ENCODE data around the gene NMRAL1. TPM values are rescaled to one million over a fixed set of nuclear protein-coding genes. Genes with fewer than 3 reads are reported as not detected.

NMRAL1 gene
- total and polyA plus RNA-seq, 2 donors (not counting 1 experiment from before 2014, with no cell fraction given): 48.6 to 68.8 TPM

DNA sequence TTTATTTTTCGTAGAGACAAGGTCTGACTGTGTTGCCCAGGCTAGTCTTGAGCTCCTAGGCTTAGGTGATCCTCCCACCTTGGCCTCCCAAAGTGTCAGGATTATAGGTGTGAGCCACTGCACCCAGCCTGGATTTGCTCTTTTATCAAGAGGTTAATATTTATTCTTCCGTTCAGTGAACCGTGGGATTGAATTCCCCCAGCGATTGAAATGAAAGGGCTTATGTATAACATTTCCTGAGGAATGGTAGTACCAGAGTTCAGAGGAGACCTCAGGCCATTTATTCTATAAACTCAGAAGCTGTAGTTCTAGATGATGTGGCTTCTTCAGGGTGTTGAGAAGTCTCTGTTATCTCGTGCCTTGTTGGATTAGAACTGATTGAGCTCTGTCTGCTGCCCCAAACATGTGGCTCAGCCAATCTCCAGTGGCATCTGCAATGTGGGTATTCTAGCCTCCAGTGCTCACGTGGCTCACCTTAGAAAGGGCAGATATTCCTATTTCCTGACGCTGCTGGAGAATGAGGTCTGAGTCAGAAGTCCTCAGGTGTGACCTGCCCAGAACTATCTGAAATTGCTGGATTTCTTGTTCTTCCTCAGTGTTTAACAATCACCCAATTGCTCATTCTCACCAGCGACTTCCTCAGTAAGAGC, 24.2 kb upstream of the NMRAL1 start:
- intact Hi-C loops (cut with micrococcal nuclease): no loop called here
- Mint-ChIP-seq H3K4me1 (peaks cover 24% of the 10 kb centered on the region), H3K27ac (no peak overlapping the region), H3K27me3 (no peaks in the 10 kb centered on the region), H3K4me3 (no peak overlapping the region), H3K9me3 (ENCODE audit: insufficient read depth) (no peaks in the 10 kb centered on the region)
- ChIA-PET CTCF (interaction anchor here (0.6 to 1.6 kb wide), 4 partner anchors 9 to 50 kb away, joined by 3 to 6 read pairs (median 4); no protein-coding TSS in a partner anchor), POLR2A (interaction anchor here (0.7 kb wide), 1 partner anchor 18 kb away, joined by 3 read pairs; no protein-coding TSS in a partner anchor)
- H2AFZ ChIP-seq (ENCODE audit: insufficient read depth, low read depth, low read length, poor library complexity, severe bottlenecking): no peak overlapping the region
- peaks cover 85% of the 10 kb centered on the region for H3K79me2 ChIP-seq (ENCODE audit: control insufficient read depth, insufficient read depth, low read length)
- WGBS (ENCODE audit: insufficient coverage): 90% methylated on average over 3 of the region's 8 CpGs
- no peak overlapping the region for H3K9ac ChIP-seq (ENCODE audit: low read length)
- H3K4me2 ChIP-seq (replicated peaks; ENCODE audit: low read depth, low read length, poor library complexity, severe bottlenecking): no peak overlapping the region
- peaks cover 1 to 19% of the 10 kb centered on the region in 2 experiments for H3K36me3 ChIP-seq (replicated peaks in 1 of 2; ENCODE audit: control extremely low read depth in 1 of 2, control insufficient read depth in 1 of 2, extremely low read depth in 1 of 2, insufficient read depth in 2 of 2, low read length in 1 of 2)
- no peaks in the 10 kb centered on the region for H3K9me3 ChIP-seq (ENCODE audit: control extremely low read depth in 1 of 3, control insufficient read depth in 2 of 3, insufficient read depth in 1 of 3, low read length in 2 of 3)
- TF ChIP-seq, protein P1, sequence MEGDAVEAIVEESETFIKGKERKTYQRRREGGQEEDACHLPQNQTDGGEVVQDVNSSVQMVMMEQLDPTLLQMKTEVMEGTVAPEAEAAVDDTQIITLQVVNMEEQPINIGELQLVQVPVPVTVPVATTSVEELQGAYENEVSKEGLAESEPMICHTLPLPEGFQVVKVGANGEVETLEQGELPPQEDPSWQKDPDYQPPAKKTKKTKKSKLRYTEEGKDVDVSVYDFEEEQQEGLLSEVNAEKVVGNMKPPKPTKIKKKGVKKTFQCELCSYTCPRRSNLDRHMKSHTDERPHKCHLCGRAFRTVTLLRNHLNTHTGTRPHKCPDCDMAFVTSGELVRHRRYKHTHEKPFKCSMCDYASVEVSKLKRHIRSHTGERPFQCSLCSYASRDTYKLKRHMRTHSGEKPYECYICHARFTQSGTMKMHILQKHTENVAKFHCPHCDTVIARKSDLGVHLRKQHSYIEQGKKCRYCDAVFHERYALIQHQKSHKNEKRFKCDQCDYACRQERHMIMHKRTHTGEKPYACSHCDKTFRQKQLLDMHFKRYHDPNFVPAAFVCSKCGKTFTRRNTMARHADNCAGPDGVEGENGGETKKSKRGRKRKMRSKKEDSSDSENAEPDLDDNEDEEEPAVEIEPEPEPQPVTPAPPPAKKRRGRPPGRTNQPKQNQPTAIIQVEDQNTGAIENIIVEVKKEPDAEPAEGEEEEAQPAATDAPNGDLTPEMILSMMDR (IDR thresholded peaks at IDR 0.05): no peak
- TF ChIP-seq EZH2 (IDR thresholded peaks at IDR 0.05; ENCODE audit: borderline replicate concordance, insufficient read depth, low read depth, low read length, poor library complexity, severe bottlenecking): no peak
- peaks cover 7 to 13% of the 10 kb centered on the region in 2 donors for H3K4me1 ChIP-seq (ENCODE audit: control insufficient read depth in 2 of 2, insufficient read depth in 2 of 2, low read length in 2 of 2)
- no peaks in the 10 kb centered on the region for H3K27me3 ChIP-seq (replicated peaks in 1 of 4; ENCODE audit: control extremely low read depth in 1 of 4, control insufficient read depth in 3 of 4, insufficient read depth in 4 of 4, low read length in 3 of 4)
- peaks cover 10% of the 10 kb centered on the region for H4K20me1 ChIP-seq (ENCODE audit: control insufficient read depth, insufficient read depth, low read length, poor library complexity, severe bottlenecking)
- no peak for ATAC-seq (ENCODE audit: low read depth)
- no peak overlapping the region for H3K4me3 ChIP-seq (ENCODE audit: control extremely low read depth in 1 of 5, extremely low read depth in 1 of 5, insufficient read depth in 1 of 5, low read depth in 2 of 5, low read length in 4 of 5)
- no peak for DNase-seq
- no peak overlapping the region for H3K27ac ChIP-seq (ENCODE audit: low read length in 2 of 2)

DNA sequence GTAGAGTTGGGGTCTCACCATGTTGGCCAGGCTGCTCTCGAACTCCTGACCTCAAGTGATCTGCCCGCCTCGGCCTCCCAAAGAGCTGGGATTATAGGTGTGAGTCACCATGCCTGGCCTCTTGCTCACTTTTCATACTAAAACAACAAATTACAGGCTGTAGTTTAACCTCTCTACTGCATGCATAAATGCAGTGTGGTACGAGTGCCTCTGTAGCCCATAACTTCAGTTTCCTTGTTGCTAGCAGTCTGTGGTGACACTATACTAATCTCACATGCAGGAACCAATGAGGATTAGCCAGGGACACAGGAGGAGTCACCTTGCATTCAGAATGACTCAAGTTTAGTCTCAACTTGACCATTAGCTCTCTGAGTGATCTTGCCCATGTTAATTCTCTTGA, 21.9 kb upstream of the NMRAL1 start:
- no peak overlapping the region for H2AFZ ChIP-seq (ENCODE audit: insufficient read depth, low read depth, low read length, poor library complexity, severe bottlenecking)
- intact Hi-C loops (cut with micrococcal nuclease): no loop called here
- ChIA-PET CTCF (interaction anchor here (0.7 kb wide), 1 partner anchor 8 kb away, joined by 3 read pairs; no protein-coding TSS in a partner anchor), POLR2A (no interaction called here)
- no peaks in the 10 kb centered on the region for H3K27me3 ChIP-seq (replicated peaks in 1 of 4; ENCODE audit: control extremely low read depth in 1 of 4, control insufficient read depth in 3 of 4, insufficient read depth in 4 of 4, low read length in 3 of 4)
- H4K20me1 ChIP-seq (ENCODE audit: control insufficient read depth, insufficient read depth, low read length, poor library complexity, severe bottlenecking): peaks cover 10% of the 10 kb centered on the region
- Mint-ChIP-seq H3K27me3 (no peaks in the 10 kb centered on the region), H3K9me3 (ENCODE audit: insufficient read depth) (no peaks in the 10 kb centered on the region), H3K4me1 (peaks cover 13% of the 10 kb centered on the region), H3K4me3 (no peak overlapping the region), H3K27ac (no peak overlapping the region)
- WGBS (ENCODE audit: insufficient coverage): 89% methylated on average over 1 of the region's 4 CpGs
- no peak overlapping the region for H3K27ac ChIP-seq (ENCODE audit: low read length in 2 of 2)
- DNase-seq: no peak
- H3K79me2 ChIP-seq (ENCODE audit: control insufficient read depth, insufficient read depth, low read length): peaks cover 86% of the 10 kb centered on the region
- H3K4me3 ChIP-seq (ENCODE audit: control extremely low read depth in 1 of 5, extremely low read depth in 1 of 5, insufficient read depth in 1 of 5, low read depth in 2 of 5, low read length in 4 of 5): no peak overlapping the region
- no peak overlapping the region for H3K9ac ChIP-seq (ENCODE audit: low read length)
- peaks cover 1 to 29% of the 10 kb centered on the region in 2 experiments for H3K36me3 ChIP-seq (replicated peaks in 1 of 2; ENCODE audit: control extremely low read depth in 1 of 2, control insufficient read depth in 1 of 2, extremely low read depth in 1 of 2, insufficient read depth in 2 of 2, low read length in 1 of 2)
- H3K9me3 ChIP-seq (ENCODE audit: control extremely low read depth in 1 of 3, control insufficient read depth in 2 of 3, insufficient read depth in 1 of 3, low read length in 2 of 3): no peaks in the 10 kb centered on the region
- TF ChIP-seq, protein P1 (IDR thresholded peaks at IDR 0.05): no peak
- no peak for TF ChIP-seq EZH2 (IDR thresholded peaks at IDR 0.05; ENCODE audit: borderline replicate concordance, insufficient read depth, low read depth, low read length, poor library complexity, severe bottlenecking)
- H3K4me1 ChIP-seq (ENCODE audit: control insufficient read depth in 2 of 2, insufficient read depth in 2 of 2, low read length in 2 of 2): peaks cover 0 to 4% of the 10 kb centered on the region in 2 donors
- H3K4me2 ChIP-seq (replicated peaks; ENCODE audit: low read depth, low read length, poor library complexity, severe bottlenecking): no peak overlapping the region
- ATAC-seq (ENCODE audit: low read depth): no peak

All from B cell (primary cell).